Measurements from ENCODE around the gene IP6K1.
"Not testable (repeated sequence)": the region's sequence is repeated elsewhere in the genome, so short reads cannot be mapped to it uniquely, and the experiment has no call there.

Gene IP6K1

GRCh38 chr3:49691481-49691880 is 94.9 kb downstream of the IP6K1 start:
- 95% methylated on average over 3 of the region's 3 CpGs for WGBS
- not testable (repeated sequence) for H3K4me1 ChIP-seq (ENCODE audit: insufficient read depth, low read length); H3K36me3 ChIP-seq (ENCODE audit: insufficient read depth, low read length); H3K27me3 ChIP-seq (ENCODE audit: insufficient read depth, low read length); H3K9me3 ChIP-seq (ENCODE audit: insufficient read depth, low read depth, low read length); H3K4me3 ChIP-seq (ENCODE audit: low read length); H3K9ac ChIP-seq (ENCODE audit: low read depth, low read length); H3K27ac ChIP-seq (ENCODE audit: low read depth, low read length)

DNA sequence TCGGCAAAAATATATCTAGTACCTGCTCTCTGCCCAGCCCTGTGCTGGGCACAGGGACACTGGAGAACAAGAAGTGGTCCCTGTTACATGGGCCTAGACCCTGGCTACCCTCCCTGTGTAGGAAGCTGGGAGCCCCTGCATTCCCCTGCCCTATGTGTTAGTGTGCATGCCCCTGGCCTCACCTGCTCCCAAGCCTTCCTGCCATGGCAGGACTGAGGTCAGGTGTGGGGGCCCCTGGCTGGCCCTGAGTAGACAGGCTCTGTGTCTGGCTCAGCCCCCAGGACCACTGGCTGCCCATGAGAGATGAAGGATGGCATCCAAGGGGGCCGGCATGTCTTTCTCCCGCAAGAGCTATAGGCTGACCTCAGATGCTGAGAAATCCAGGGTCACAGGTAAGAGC is 95.5 kb downstream of the IP6K1 start:
- not testable (repeated sequence) for H3K9ac ChIP-seq (ENCODE audit: low read depth, low read length); H3K27ac ChIP-seq (ENCODE audit: low read depth, low read length); H3K4me1 ChIP-seq (ENCODE audit: insufficient read depth, low read length); H3K27me3 ChIP-seq (ENCODE audit: insufficient read depth, low read length); H3K36me3 ChIP-seq (ENCODE audit: insufficient read depth, low read length); H3K9me3 ChIP-seq (ENCODE audit: insufficient read depth, low read depth, low read length); H3K4me3 ChIP-seq (ENCODE audit: low read length)
- 92% methylated on average over 3 of the region's 3 CpGs for WGBS

DNA sequence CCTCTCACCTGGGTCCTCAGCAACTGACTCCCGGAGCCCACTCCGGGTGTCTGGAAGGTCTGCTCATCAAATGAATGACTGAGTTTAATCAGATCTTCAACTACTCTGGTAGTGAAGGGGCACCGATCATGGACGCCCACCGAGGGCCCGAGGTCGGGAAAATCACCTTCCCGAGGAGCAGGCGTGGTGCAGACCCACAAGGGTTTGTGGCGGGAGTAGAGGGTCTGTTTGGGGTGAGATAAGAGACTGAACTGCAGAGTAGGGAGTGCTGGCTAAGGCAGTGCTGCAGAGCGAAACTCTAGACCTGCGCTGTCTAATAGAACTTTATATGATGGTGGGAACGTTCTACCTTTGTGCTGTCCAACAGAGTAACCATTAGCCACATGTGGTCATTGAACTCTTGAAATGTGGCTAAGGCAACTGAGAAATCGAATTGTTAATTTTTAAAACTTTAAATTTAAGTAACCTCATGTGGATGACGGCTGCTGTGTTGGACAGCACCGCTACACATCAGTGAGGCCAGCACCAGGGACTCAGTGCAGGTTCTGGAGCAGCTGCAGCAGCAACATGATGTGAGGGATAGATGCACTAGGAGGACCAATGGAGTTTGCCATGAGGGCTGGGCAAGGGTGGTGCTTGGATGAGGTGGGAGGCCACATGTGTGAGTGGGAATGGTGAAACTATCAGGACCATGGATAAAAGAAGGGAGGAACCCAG is 96.3 kb downstream of the IP6K1 start:
- WGBS: 19% methylated on average over 16 of the region's 16 CpGs
- peak overlapping the region; percentile 72; the same call in 1 of the 2 replicates for H3K27ac ChIP-seq (ENCODE audit: low read depth, low read length)
- H3K4me3 ChIP-seq (ENCODE audit: low read length): peak overlapping the region; percentile 82
- not testable (repeated sequence) for H3K36me3 ChIP-seq (ENCODE audit: insufficient read depth, low read length); H3K4me1 ChIP-seq (ENCODE audit: insufficient read depth, low read length); H3K27me3 ChIP-seq (ENCODE audit: insufficient read depth, low read length); H3K9me3 ChIP-seq (ENCODE audit: insufficient read depth, low read depth, low read length)
- peak overlapping the region; percentile 84 for H3K9ac ChIP-seq (ENCODE audit: low read depth, low read length)

DNA sequence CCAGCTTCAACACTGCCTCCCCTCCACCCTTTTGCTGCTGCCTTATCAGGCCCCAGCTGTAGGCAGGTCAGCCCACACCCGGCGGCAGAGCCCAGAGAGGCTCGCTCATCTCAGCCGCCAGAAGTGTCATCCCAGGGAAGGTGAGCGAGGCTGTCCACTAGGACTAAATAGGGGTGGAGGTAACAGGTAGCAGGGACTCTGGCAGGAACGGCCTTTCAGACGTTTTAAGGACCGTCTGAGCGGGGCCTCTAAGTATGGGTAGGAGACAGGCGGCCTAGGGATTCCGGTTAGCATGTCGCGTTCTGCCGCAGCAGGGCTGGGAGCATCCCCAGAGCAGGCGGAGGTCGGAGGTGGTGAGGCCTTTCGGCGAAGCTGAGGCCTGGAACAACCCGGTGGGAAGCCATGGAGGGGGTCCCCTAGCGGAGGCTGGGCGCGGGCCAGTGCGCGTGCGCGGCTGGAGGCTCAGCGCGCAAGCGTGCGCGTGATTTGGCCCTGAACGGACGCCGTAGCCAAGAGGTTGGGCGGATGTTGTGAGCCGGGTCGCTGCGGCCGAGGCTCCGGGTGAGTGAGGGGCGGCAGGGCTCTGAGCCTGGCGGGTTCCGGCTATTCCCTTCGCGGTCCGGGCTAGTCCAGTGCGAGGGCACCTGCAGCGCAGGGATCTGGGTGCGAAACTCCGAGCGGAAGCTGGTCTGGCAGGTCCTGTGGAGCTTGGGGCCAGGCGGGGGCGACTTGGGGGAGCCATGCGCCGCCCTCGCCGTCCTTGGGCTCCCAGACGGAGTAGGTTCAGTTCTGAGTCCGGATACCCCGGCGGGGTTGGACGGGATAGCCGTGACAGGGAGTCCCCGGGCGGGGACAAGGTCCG is 97.1 kb downstream of the IP6K1 start, which contains the start of the genes MST1 and RNF123:
Gene MST1 (minus strand): TSS at position 429 of the 862 bp plus-strand sequence. CDS start 783 bp downstream, outside the sequence.
Gene RNF123 (plus strand): TSS at position 512 of the 862 bp plus-strand sequence. CDS start 1,609 bp downstream, outside the sequence.
- Histone ChIP-seq H3K9me3 (ENCODE audit: insufficient read depth, low read depth, low read length) (no peaks in the 10 kb centered on the region), H3K36me3 (ENCODE audit: insufficient read depth, low read length) (peaks cover 4% of the 10 kb centered on the region; the same call in 1 of the 2 replicates), H3K27ac (ENCODE audit: low read depth, low read length) (peak within 1 kb of the TSS; percentile 72; the same call in 1 of the 2 replicates), H3K27me3 (ENCODE audit: insufficient read depth, low read length) (no peaks in the 10 kb centered on the region), H3K9ac (ENCODE audit: low read depth, low read length) (peak within 1 kb of the TSS; percentile 84), H3K4me1 (ENCODE audit: insufficient read depth, low read length) (peaks cover 4% of the 10 kb centered on the region; the same call in 1 of the 2 replicates), H3K4me3 (ENCODE audit: low read length) (peak within 1 kb of the TSS; percentile 82)
- 4% methylated on average over 63 of the region's 66 CpGs for WGBS

GRCh38 chr3:49688338-49689045 is 97.8 kb downstream of the IP6K1 start:
- not testable (repeated sequence) for H3K4me1 ChIP-seq (ENCODE audit: insufficient read depth, low read length); H3K9me3 ChIP-seq (ENCODE audit: insufficient read depth, low read depth, low read length); H3K36me3 ChIP-seq (ENCODE audit: insufficient read depth, low read length); H3K27me3 ChIP-seq (ENCODE audit: insufficient read depth, low read length)
- Histone ChIP-seq H3K9ac (ENCODE audit: low read depth, low read length) (peak overlapping the region; percentile 84), H3K27ac (ENCODE audit: low read depth, low read length) (peak overlapping the region; percentile 57; the same call in 1 of the 2 replicates), H3K4me3 (ENCODE audit: low read length) (peak overlapping the region; percentile 82)
- 95% methylated on average over 6 of the region's 7 CpGs for WGBS

- Histone ChIP-seq H3K9ac (ENCODE audit: low read depth, low read length) (0 out of 2 replicates have a peak overlapping the region, but pooled peaks have one; percentile 82), H3K4me3 (ENCODE audit: low read length) (peak overlapping the region; percentile 70), H3K36me3 (ENCODE audit: insufficient read depth, low read length) (peaks cover 20% of the 10 kb centered on the region)
- WGBS: 92% methylated on average over 12 of the region's 12 CpGs
- not testable (repeated sequence) for H3K9me3 ChIP-seq (ENCODE audit: insufficient read depth, low read depth, low read length); H3K27ac ChIP-seq (ENCODE audit: low read depth, low read length); H3K4me1 ChIP-seq (ENCODE audit: insufficient read depth, low read length); H3K27me3 ChIP-seq (ENCODE audit: insufficient read depth, low read length)
Observed at GRCh38 chr3:49687424-49687795, 98.9 kb downstream of the IP6K1 start.

DNA sequence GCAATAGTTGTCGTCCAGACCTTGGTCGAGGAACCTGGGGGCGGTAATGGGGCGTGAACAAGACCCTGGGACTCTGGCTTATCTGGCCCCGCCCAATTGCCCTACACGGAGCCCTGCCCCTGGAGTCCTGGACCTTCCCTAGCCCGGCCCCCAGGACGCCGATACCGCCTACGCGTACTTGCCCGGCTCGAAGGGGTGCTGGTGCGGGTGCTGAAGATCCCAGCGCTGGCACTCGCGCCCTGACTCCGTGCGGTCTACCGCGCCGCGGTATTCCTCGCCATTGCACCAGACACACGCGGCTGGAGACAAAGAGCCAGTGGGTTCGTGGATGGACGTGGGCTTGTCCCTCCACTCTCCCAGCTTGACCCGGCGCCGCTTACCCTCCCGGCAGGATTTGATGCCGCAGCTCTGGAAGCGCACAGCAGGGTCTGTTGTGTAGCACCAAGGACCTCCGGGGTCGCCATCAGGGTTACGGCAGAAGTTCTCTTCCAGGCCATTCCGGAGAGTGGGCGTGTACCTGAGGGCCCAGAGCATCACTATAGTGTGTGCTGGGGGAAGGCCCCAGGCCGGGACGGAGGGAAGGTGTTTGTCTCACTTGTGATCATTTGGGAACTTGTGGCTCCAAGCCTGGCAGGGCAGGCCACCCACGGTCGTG is 99.4 kb downstream of the IP6K1 start:
- not testable (repeated sequence) for H3K27me3 ChIP-seq (ENCODE audit: insufficient read depth, low read length); H3K4me1 ChIP-seq (ENCODE audit: insufficient read depth, low read length); H3K9me3 ChIP-seq (ENCODE audit: insufficient read depth, low read depth, low read length)
- 6% methylated on average over 44 of the region's 44 CpGs for WGBS
- peak overlapping the region; percentile 82 for H3K9ac ChIP-seq (ENCODE audit: low read depth, low read length)
- H3K27ac ChIP-seq (ENCODE audit: low read depth, low read length): peak overlapping the region; percentile 78; the same call in 1 of the 2 replicates
- H3K4me3 ChIP-seq (ENCODE audit: low read length): peak overlapping the region; percentile 70
- H3K36me3 ChIP-seq (ENCODE audit: insufficient read depth, low read length): peaks cover 25% of the 10 kb centered on the region

DNA sequence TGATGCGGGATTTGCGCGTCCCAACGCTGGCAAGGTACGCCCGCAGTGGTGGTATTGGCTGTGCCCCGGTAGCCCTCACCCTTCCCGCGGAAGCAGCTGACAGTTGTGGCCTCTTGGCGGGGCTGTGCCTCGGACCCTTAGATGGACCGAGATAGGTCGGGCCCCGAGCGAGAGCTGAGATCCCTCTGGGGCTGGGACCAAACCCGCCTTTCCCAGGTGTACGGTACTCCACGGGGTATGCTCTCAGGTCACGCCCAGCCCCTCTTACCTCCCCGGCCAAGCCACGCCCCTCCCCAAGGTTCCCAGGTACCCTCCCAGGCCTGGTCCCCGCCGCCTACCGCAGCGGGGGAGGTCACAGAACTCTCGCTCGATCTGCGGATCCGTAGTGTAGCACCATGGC is 100.0 kb downstream of the IP6K1 start:
- whole genome bisulfite sequencing: under 1% methylated on average over 20 of the region's 29 CpGs
- H3K9me3 ChIP-seq (ENCODE audit: insufficient read depth, low read depth, low read length); H3K27me3 ChIP-seq (ENCODE audit: insufficient read depth, low read length); H3K4me1 ChIP-seq (ENCODE audit: insufficient read depth, low read length): not testable (repeated sequence)
- Histone ChIP-seq H3K27ac (ENCODE audit: low read depth, low read length) (peak overlapping the region; percentile 78; the same call in 1 of the 2 replicates), H3K4me3 (ENCODE audit: low read length) (peak overlapping the region; percentile 70), H3K36me3 (ENCODE audit: insufficient read depth, low read length) (peaks cover 31% of the 10 kb centered on the region), H3K9ac (ENCODE audit: low read depth, low read length) (peak overlapping the region; percentile 82; the same call in 1 of the 2 replicates)

DNA sequence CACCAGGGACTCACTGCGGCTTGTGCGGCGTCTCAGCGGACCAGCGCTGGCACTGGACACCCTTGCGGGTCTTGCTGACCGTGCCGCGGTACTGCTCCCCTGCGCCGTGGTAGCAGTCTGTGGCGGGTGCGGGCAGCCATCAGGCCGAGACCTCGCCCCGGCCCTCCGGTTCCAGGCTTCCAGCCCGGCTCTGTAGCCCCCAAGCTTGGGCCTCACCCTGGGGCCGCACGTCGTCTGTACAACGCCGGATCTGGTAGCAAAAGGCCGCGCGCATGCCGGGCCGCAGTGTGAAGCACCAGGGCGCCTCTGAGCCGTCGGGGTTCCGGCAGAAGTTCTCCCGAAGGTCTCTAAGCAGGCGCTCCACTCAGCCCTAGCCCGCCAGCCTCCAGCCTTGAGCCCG is 100.5 kb downstream of the IP6K1 start:
- Histone ChIP-seq H3K4me3 (ENCODE audit: low read length) (peak overlapping the region; percentile 70), H3K36me3 (ENCODE audit: insufficient read depth, low read length) (peaks cover 36% of the 10 kb centered on the region)
- not testable (repeated sequence) for H3K4me1 ChIP-seq (ENCODE audit: insufficient read depth, low read length); H3K27ac ChIP-seq (ENCODE audit: low read depth, low read length); H3K9ac ChIP-seq (ENCODE audit: low read depth, low read length); H3K9me3 ChIP-seq (ENCODE audit: insufficient read depth, low read depth, low read length); H3K27me3 ChIP-seq (ENCODE audit: insufficient read depth, low read length)
- WGBS: 33% methylated on average over 35 of the region's 36 CpGs

- H3K36me3 ChIP-seq (ENCODE audit: insufficient read depth, low read length): peaks cover 43% of the 10 kb centered on the region
- 96% methylated on average over 10 of the region's 10 CpGs for WGBS
- H3K4me1 ChIP-seq (ENCODE audit: insufficient read depth, low read length); H3K27ac ChIP-seq (ENCODE audit: low read depth, low read length); H3K27me3 ChIP-seq (ENCODE audit: insufficient read depth, low read length); H3K4me3 ChIP-seq (ENCODE audit: low read length); H3K9me3 ChIP-seq (ENCODE audit: insufficient read depth, low read depth, low read length); H3K9ac ChIP-seq (ENCODE audit: low read depth, low read length): not testable (repeated sequence)
Observed at GRCh38 chr3:49685103-49685502, 101.2 kb downstream of the IP6K1 start.

Data from HUES64 (cell line).